Stimulated activated CD4-positive, alpha-beta T cell treated with anti-CD3 and anti-CD28 coated beads, Interleukin-1b, Interleukin-23, amount 100 ng/mL, for 1 hour (primary cell): ENCODE results near the gene SEMA4F.

ENCODE experiments used
- DNase-seq, 2 donors: peaks; one replicate each; pipeline ENCODE4 v3.0.0-alpha.2; 2020; ENCODE audit warnings: low read depth in 2 of 2

SEMA4F gene

GRCh38 chr2:74706741-74707140 lies 52.7 kb downstream of the SEMA4F start:
- DNase-seq = no peak

GRCh38 chr2:74707837-74708236 lies 53.8 kb downstream of the SEMA4F start:
- no peak for DNase-seq

- DNase-seq = no peak
Measured at GRCh38 chr2:74708296-74708695, 54.2 kb downstream of the SEMA4F start.

- DNase-seq = no peak
Measured at GRCh38 chr2:74708883-74709282, 54.8 kb downstream of the SEMA4F start.

- no peak for DNase-seq
Measured at GRCh38 chr2:74712223-74713053, 58.4 kb downstream of the SEMA4F start.

GRCh38 chr2:74714691-74715080 lies 60.6 kb downstream of the SEMA4F start:
- DNase-seq = no peak

GRCh38 chr2:74715081-74715791 lies 61.2 kb downstream of the SEMA4F start:
- DNase-seq = peak; percentile 46 to 76

- DNase-seq = no peak
Measured at GRCh38 chr2:74715880-74716279, 61.8 kb downstream of the SEMA4F start.

- no peak for DNase-seq
Measured at GRCh38 chr2:74719066-74719465, 65.0 kb downstream of the SEMA4F start.

- no peak for DNase-seq
Measured at GRCh38 chr2:74721316-74721715, 67.3 kb downstream of the SEMA4F start.

- DNase-seq = no peak
Measured at GRCh38 chr2:74724496-74724895, 70.4 kb downstream of the SEMA4F start.

- DNase-seq = no peak
Measured at GRCh38 chr2:74725287-74725686, 71.2 kb downstream of the SEMA4F start.

- no peak for DNase-seq
Measured at GRCh38 chr2:74728842-74729241, 74.8 kb downstream of the SEMA4F start.

GRCh38 chr2:74730530-74730929 lies 76.5 kb downstream of the SEMA4F start:
- DNase-seq = no peak
